IMR-90 (cell line): Measurements from ENCODE around the gene DPM1.

Experiments
- CEBPB ChIP-seq: IDR thresholded peaks from 2 replicates; pipeline ENCODE4 v1.6.1; 2012; ENCODE audit warnings: low read depth, low read length, improper control_type of control experiment
- MXI1 ChIP-seq: IDR thresholded peaks from 2 replicates; pipeline ENCODE4 v1.6.1; 2012; ENCODE audit warnings: low read depth, mild to moderate bottlenecking, low read length, moderate library complexity, borderline replicate concordance
- POLR2A ChIP-seq: IDR thresholded peaks from 2 replicates; pipeline ENCODE4 v1.6.1; 2012; ENCODE audit warnings: mild to moderate bottlenecking, low read depth, low read length
- RAD21 ChIP-seq: IDR thresholded peaks from 2 replicates; pipeline ENCODE4 v1.6.1; 2012; ENCODE audit warnings: low read length, improper control_type of control experiment
- RFX5 ChIP-seq: IDR thresholded peaks from 2 replicates; pipeline ENCODE4 v1.8.0; 2012; ENCODE audit warnings: low read depth, mild to moderate bottlenecking, low read length, moderate library complexity
- TF ChIP-seq, protein P1 (sequence below): conservative IDR thresholded peaks from 2 replicates; pipeline ENCODE4 v1.5.1; 2012; ENCODE audit warnings: mild to moderate bottlenecking, low read depth, low read length, improper control_type of control experiment

DNA sequence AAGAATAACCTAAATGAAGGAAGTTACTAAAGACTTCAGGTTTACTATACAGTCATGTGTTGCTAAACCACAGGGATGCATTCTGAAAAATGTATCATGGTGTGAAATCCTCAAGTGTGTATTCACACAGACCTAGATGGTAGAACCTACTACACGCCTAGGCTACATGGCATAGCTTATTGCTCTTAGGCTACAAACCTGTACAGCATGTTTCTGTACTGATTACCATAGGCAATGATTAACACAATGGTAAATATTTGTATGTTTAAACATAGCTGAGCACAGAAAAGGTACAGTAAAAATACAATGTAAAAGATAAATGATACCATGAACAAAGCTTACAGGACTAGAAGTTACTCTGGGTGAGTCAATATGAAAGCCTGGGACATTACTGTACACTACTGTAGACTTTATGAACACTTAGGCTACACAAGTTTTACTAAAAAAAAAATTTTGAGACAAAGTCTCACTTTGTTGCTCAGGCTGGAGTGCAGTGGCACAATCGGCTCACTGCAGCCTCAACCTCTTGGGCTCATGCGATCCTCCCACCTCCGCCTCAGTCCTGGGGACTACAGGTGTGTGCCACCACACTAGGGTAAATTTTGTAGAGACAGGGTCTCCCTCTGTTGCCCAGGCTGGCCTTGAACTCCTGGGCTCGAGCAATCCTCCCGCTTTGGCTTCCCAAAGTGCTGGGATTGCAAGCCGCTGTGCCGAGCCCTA is 63.1 kb downstream of the DPM1 start:
- TF ChIP-seq, protein P1, sequence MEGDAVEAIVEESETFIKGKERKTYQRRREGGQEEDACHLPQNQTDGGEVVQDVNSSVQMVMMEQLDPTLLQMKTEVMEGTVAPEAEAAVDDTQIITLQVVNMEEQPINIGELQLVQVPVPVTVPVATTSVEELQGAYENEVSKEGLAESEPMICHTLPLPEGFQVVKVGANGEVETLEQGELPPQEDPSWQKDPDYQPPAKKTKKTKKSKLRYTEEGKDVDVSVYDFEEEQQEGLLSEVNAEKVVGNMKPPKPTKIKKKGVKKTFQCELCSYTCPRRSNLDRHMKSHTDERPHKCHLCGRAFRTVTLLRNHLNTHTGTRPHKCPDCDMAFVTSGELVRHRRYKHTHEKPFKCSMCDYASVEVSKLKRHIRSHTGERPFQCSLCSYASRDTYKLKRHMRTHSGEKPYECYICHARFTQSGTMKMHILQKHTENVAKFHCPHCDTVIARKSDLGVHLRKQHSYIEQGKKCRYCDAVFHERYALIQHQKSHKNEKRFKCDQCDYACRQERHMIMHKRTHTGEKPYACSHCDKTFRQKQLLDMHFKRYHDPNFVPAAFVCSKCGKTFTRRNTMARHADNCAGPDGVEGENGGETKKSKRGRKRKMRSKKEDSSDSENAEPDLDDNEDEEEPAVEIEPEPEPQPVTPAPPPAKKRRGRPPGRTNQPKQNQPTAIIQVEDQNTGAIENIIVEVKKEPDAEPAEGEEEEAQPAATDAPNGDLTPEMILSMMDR: no peak
- TF ChIP-seq CEBPB (peak; percentile 37; the same call in 1 of the 2 replicates), POLR2A (no peak), RAD21 (no peak), RFX5 (no peak), MXI1 (no peak)
